ENCODE measurements around the gene URB2. TPM values are rescaled to one million over a fixed set of nuclear protein-coding genes. Genes with fewer than 3 reads are reported as not detected.
"Not testable (repeated sequence)": the region's sequence is repeated elsewhere in the genome, so short reads cannot be mapped to it uniquely, and the experiment has no call there.

Gene URB2
- total RNA-seq, 1 experiment from 2014 or later: 31.8 TPM

- DNase-seq (ENCODE audit: low read depth): no peak
Observed at GRCh38 chr1:229613938-229614337, 12.1 kb upstream of the URB2 start.

- DNase-seq (ENCODE audit: low read depth): no peak
Observed at GRCh38 chr1:229614701-229615100, 11.3 kb upstream of the URB2 start.

- DNase-seq (ENCODE audit: low read depth): no peak
Observed at GRCh38 chr1:229617351-229618100, 8.5 kb upstream of the URB2 start.

- DNase-seq (ENCODE audit: low read depth): no peak
Observed at GRCh38 chr1:229619002-229619401, 7.0 kb upstream of the URB2 start.

GRCh38 chr1:229619614-229620013, 6.4 kb upstream of the URB2 start:
- DNase-seq (ENCODE audit: low read depth): no peak

- DNase-seq (ENCODE audit: low read depth): no peak
Observed at GRCh38 chr1:229620876-229621275, 5.2 kb upstream of the URB2 start.

- DNase-seq (ENCODE audit: low read depth): no peak
Observed at GRCh38 chr1:229621663-229622062, 4.4 kb upstream of the URB2 start.

- not testable (repeated sequence) for DNase-seq (ENCODE audit: low read depth)
Observed at GRCh38 chr1:229622641-229623120, 3.4 kb upstream of the URB2 start.

GRCh38 chr1:229623225-229623624, 2.8 kb upstream of the URB2 start:
- DNase-seq (ENCODE audit: low read depth): no peak

- DNase-seq (ENCODE audit: low read depth): no peak
Observed at GRCh38 chr1:229623838-229624237, 2.2 kb upstream of the URB2 start.

- DNase-seq (ENCODE audit: low read depth): no peak
Observed at GRCh38 chr1:229624521-229625070, 1.5 kb upstream of the URB2 start.

- DNase-seq (ENCODE audit: low read depth): peak; percentile 29
Observed at GRCh38 chr1:229625071-229625914, 754 bp upstream of the URB2 start.

- DNase-seq (ENCODE audit: low read depth): no peak
Observed at GRCh38 chr1:229627003-229627402, 956 bp downstream of the URB2 start.

GRCh38 chr1:229629261-229629660, 3.2 kb downstream of the URB2 start:
- DNase-seq (ENCODE audit: low read depth): no peak

GRCh38 chr1:229631148-229631547, 5.1 kb downstream of the URB2 start:
- no peak for DNase-seq (ENCODE audit: low read depth)

- no peak for DNase-seq (ENCODE audit: low read depth)
Observed at GRCh38 chr1:229631966-229632365, 5.9 kb downstream of the URB2 start.

GRCh38 chr1:229636042-229636441, 10.0 kb downstream of the URB2 start:
- DNase-seq (ENCODE audit: low read depth): no peak

GRCh38 chr1:229637746-229638145, 11.7 kb downstream of the URB2 start:
- no peak for DNase-seq (ENCODE audit: low read depth)

- no peak for DNase-seq (ENCODE audit: low read depth)
Observed at GRCh38 chr1:229640455-229640854, 14.4 kb downstream of the URB2 start.

- DNase-seq (ENCODE audit: low read depth): no peak
Observed at GRCh38 chr1:229641306-229641705, 15.3 kb downstream of the URB2 start.

GRCh38 chr1:229642376-229642775, 16.3 kb downstream of the URB2 start:
- no peak for DNase-seq (ENCODE audit: low read depth)

GRCh38 chr1:229642970-229643369, 16.9 kb downstream of the URB2 start:
- no peak for DNase-seq (ENCODE audit: low read depth)

Data from HT1080 (cell line).